Stimulated activated naive CD8-positive, alpha-beta T cell treated with anti-CD3 and anti-CD28 coated beads, Interleukin-15, amount 100 ng/mL, for 72 hours (primary cell): ENCODE results near the gene KRT32.
"Not testable (repeated sequence)": the region's sequence is repeated elsewhere in the genome, so short reads cannot be mapped to it uniquely, and the experiment has no call there.

Experiments
- ATAC-seq: fragments of 150-1000 bp; cut with Tn5 transposase; 2 replicates; pipeline ENCODE4 v1.10.0; 2021; ENCODE audit warnings: mild to moderate bottlenecking, moderate library complexity
- DNase-seq, 2 donors: peaks; one replicate each; pipeline ENCODE4 v3.0.0; 2021 to 2022
- H3K27ac Mint-ChIP-seq, 2 donors: one replicate each; pipeline ENCODE4 v1.8.0; 2022; ENCODE audit warnings: mild to moderate bottlenecking in 2 of 2, mixed read lengths in 2 of 2, moderate library complexity in 2 of 2
- H3K27me3 Mint-ChIP-seq: one replicate; pipeline ENCODE4 v1.8.0; 2022; ENCODE audit warnings: mixed read lengths
- H3K4me1 Mint-ChIP-seq: one replicate; pipeline ENCODE4 v1.8.0; 2022; ENCODE audit warnings: mild to moderate bottlenecking, mixed read lengths
- H3K4me3 Mint-ChIP-seq, 2 donors: one replicate each; pipeline ENCODE4 v1.8.0; 2022; ENCODE audit warnings: mild to moderate bottlenecking in 2 of 2, mixed read lengths in 2 of 2, moderate library complexity in 1 of 2
- H3K9me3 Mint-ChIP-seq, 2 donors: one replicate each; pipeline ENCODE4 v1.8.0; 2022; ENCODE audit warnings: mixed read lengths in 2 of 2

Gene KRT32

GRCh38 chr17:41433586-41433985 is 33.6 kb downstream of the KRT32 start:
- Mint-ChIP-seq H3K9me3 (no peaks in the 10 kb centered on the region), H3K27me3 (no peaks in the 10 kb centered on the region), H3K4me3 (no peak overlapping the region), H3K27ac (no peak overlapping the region), H3K4me1 (no peaks in the 10 kb centered on the region)
- DNase-seq (no peak), ATAC-seq (no peak)

DNA sequence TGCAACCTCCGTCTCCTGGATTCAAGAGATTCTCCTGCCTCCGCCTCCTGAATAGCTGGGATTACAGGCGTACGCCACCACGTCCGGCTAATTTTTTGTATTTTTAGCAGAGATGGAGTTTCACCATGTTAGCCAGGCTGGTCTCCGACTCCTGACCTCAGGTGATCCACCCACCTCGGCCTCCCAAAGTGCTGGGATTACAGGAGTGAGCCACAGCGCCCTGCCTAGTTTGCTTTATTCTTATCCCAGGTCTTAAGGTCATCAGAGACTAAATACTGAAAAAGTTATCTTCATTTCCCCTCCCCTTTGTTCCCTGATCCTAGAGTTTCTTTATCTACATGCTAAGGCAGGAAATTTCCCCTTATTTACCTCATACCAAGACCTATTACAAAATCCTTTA is 36.8 kb downstream of the KRT32 start:
- H3K4me1 Mint-ChIP-seq, H3K9me3 Mint-ChIP-seq, H3K27me3 Mint-ChIP-seq, DNase-seq, H3K27ac Mint-ChIP-seq, H3K4me3 Mint-ChIP-seq, ATAC-seq: not testable (repeated sequence)

- H3K4me3 Mint-ChIP-seq, result no peak overlapping the region
- no peak overlapping the region for H3K27ac Mint-ChIP-seq
- H3K27me3 Mint-ChIP-seq, result no peaks in the 10 kb centered on the region
- no peak for DNase-seq
- H3K9me3 Mint-ChIP-seq, result no peaks in the 10 kb centered on the region
- no peaks in the 10 kb centered on the region for H3K4me1 Mint-ChIP-seq
- ATAC-seq, result no peak
These were observed 37.5 kb downstream of the KRT32 start for GRCh38 chr17:41429667-41430066.

- Mint-ChIP-seq H3K27me3 (no peaks in the 10 kb centered on the region), H3K9me3 (no peaks in the 10 kb centered on the region), H3K4me1 (no peaks in the 10 kb centered on the region), H3K27ac (no peak overlapping the region), H3K4me3 (no peak overlapping the region)
- ATAC-seq (no peak), DNase-seq (no peak)
These were observed 38.4 kb downstream of the KRT32 start for GRCh38 chr17:41428591-41429291.

- Mint-ChIP-seq H3K4me3 (no peak within 1 kb of the TSS), H3K4me1 (peaks cover 14% of the 10 kb centered on the region), H3K27me3 (no peaks in the 10 kb centered on the region), H3K9me3 (no peaks in the 10 kb centered on the region), H3K27ac (no peak within 1 kb of the TSS)
- no peak for ATAC-seq
- no peak for DNase-seq
These were observed 43.0 kb downstream of the KRT32 start, which contains the start of gene KRT37 for GRCh38 chr17:41424111-41424635. Gene KRT37 (minus strand): TSS chr17:41424585. CDS start chr17:41424523, 62 bp downstream.

DNA sequence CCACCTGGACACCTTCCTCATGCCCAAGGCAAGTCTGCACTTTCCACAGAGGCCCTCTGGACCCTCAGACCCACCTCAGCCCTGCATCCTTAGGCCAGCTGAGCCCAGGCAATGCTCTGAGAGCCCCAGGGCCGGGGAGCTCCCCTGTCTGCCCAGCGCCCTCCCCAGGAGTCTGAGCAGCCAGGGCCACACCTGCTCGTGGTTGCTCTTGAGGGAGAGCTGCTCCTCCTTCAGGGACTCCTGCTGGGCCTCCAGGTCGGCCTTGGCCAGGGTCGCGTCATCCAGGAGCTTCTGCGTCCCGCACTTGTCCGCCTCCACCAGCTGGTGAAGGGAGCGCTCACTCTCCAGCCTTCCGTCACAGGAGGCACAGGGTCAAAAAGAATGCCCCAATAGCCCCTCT is 44.6 kb downstream of the KRT32 start:
- H3K4me3 Mint-ChIP-seq, result not testable (repeated sequence)

GRCh38 chr17:41421617-41422016 is 45.6 kb downstream of the KRT32 start:
- no peak for ATAC-seq
- no peak overlapping the region for H3K4me3 Mint-ChIP-seq
- H3K27me3 Mint-ChIP-seq, result no peaks in the 10 kb centered on the region
- H3K4me1 Mint-ChIP-seq, result peaks cover 20% of the 10 kb centered on the region
- H3K27ac Mint-ChIP-seq, result no peak overlapping the region
- no peaks in the 10 kb centered on the region for H3K9me3 Mint-ChIP-seq
- DNase-seq, result no peak

More for the DNA sequence above, 44.6 kb downstream of the KRT32 start:
- H3K27ac Mint-ChIP-seq, H3K9me3 Mint-ChIP-seq, DNase-seq, ATAC-seq, H3K27me3 Mint-ChIP-seq: not testable (repeated sequence)
- peaks cover 15% of the 10 kb centered on the region for H3K4me1 Mint-ChIP-seq

GRCh38 chr17:41421116-41421515 is 46.1 kb downstream of the KRT32 start:
- H3K4me3 Mint-ChIP-seq, result no peak overlapping the region
- H3K27ac Mint-ChIP-seq, result no peak overlapping the region
- peaks cover 20% of the 10 kb centered on the region for H3K4me1 Mint-ChIP-seq
- no peak for DNase-seq
- ATAC-seq, result no peak
- H3K9me3 Mint-ChIP-seq, result no peaks in the 10 kb centered on the region
- H3K27me3 Mint-ChIP-seq, result no peaks in the 10 kb centered on the region

GRCh38 chr17:41420134-41420533 is 47.1 kb downstream of the KRT32 start:
- H3K4me1 Mint-ChIP-seq, result peaks cover 20% of the 10 kb centered on the region
- no peak overlapping the region for H3K27ac Mint-ChIP-seq
- H3K9me3 Mint-ChIP-seq, result no peaks in the 10 kb centered on the region
- no peak overlapping the region for H3K4me3 Mint-ChIP-seq
- DNase-seq (no peak), ATAC-seq (no peak)
- H3K27me3 Mint-ChIP-seq, result no peaks in the 10 kb centered on the region

DNA sequence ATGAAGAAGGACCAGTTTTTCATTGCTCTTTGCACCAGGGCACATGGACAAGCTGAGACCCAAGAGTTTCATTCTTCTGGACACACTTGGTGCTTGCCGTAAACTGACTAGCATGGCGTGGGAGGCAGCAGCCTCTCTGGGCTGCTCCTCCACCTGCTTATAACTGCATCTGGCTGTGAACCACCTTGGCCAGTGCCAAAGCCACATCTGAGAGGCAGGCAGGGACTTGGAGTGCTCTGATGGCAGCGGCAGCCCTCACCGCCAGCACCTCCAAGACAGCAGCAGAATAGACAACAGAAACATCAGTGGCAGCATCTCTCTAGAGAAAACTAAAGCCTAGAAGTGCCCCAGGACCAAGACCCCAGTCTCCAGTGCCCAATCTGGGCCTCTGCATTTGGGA is 47.5 kb downstream of the KRT32 start:
- Mint-ChIP-seq H3K4me1 (peaks cover 20% of the 10 kb centered on the region), H3K4me3 (no peak overlapping the region), H3K9me3 (no peaks in the 10 kb centered on the region), H3K27ac (no peak overlapping the region), H3K27me3 (no peaks in the 10 kb centered on the region)
- ATAC-seq, result no peak
- no peak for DNase-seq

DNA sequence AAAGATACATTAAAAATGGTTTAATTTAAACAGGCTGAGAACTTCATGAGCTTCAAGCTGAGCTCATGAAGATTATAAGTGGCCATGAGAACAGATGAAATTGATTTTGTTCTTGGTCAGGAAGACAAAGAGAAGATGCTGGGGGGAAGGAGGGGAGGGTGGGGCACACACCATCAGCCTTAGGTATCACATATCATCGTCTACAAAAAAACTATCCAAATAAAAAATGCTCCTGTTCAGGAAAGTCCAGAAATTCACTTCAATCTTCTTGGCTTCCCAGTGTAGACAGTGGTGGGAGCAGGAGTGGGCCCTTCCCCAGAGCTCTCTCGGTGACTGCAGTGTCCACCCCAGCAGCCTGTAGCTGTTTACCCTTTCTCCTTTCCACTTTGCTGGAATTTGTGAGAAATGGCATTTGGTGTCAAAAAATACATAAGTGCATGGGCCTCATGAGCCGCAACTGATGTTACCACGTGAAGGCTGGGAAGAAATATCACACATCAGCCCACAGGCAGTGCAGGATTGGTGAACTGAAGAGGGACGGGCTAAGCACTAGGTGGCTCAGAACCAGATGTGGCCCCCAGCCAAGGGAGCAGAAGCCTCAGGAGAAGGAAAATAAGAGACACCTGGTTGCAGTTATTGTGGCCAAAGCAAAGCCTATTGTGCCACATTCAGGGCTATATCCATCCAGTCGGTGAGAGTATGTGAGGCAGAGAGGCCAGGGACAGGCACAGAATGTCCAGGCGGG is 48.9 kb downstream of the KRT32 start:
- no peak overlapping the region for H3K27ac Mint-ChIP-seq
- ATAC-seq, result no peak

DNA sequence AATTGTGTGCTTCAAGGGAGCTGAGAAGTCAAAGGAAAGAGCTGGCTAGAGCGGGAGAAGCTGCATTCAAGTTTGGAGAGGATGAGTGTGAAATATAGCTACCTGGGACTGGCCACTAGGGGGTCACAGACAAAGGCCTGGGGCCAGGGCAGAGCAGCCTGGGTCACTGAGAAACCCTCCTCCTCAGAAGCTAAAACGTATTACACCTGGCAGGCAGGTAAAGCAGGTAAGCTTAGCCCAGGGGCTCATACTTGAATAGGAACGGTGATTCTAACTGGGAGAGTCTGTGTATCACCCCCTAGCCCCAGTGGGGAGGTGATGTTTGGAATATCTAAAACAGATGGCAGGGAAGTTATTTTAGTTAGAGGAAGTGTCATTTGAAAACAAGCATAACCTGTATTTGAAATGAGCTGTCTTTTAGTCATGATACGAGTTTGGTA is 49.6 kb downstream of the KRT32 start:
- Mint-ChIP-seq H3K4me3 (no peak overlapping the region), H3K4me1 (peaks cover 20% of the 10 kb centered on the region), H3K27ac (no peak overlapping the region), H3K27me3 (no peaks in the 10 kb centered on the region), H3K9me3 (no peaks in the 10 kb centered on the region)
- peak; percentile 46 for ATAC-seq
- DNase-seq, result no peak

More for the DNA sequence above, 48.9 kb downstream of the KRT32 start:
- H3K4me1 Mint-ChIP-seq, result peaks cover 20% of the 10 kb centered on the region
- H3K27me3 Mint-ChIP-seq, result no peaks in the 10 kb centered on the region
- no peaks in the 10 kb centered on the region for H3K9me3 Mint-ChIP-seq
- DNase-seq, result no peak
- no peak overlapping the region for H3K4me3 Mint-ChIP-seq

DNA sequence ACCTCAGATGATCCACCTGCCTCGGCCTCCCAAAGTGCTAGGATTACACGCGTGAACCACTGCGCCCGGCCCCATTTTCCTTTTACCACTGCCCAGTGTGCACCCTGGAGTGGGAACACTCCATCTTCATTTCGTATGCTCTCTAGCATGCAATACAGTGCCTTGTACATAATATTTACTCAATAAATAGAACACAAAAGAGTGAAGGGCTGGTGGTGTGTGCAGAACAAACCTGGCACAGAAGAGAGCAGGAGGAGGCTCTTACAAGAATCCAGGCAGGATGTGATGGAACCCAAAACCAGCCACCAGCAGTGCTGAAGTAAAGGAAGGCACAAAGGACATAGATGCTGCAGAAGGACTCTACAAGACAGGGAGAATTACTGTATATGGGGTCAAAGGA is 50.1 kb downstream of the KRT32 start:
- Mint-ChIP-seq H3K9me3 (no peaks in the 10 kb centered on the region), H3K4me1 (peaks cover 20% of the 10 kb centered on the region), H3K4me3 (no peak overlapping the region), H3K27ac (no peak overlapping the region), H3K27me3 (no peaks in the 10 kb centered on the region)
- no peak for ATAC-seq
- no peak for DNase-seq

DNA sequence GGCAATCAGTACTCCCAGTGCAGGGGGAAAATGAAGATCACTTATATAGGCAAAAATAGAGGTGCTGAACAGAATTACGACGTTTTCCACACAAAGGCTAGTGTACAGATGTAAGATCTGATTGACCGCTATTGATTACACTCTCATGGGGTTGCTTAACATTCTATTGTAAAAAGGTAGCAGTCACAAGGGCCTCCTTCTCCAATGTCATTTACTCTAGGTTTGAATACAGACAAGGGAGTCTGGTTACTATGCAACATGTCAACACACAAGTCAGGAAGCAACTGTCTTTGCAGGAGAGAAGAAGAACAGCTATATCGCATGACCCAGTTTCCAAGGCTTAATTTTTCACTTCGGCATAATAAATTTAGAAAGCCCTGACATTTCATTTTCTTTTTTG is 50.7 kb downstream of the KRT32 start:
- Mint-ChIP-seq H3K27me3 (no peaks in the 10 kb centered on the region), H3K9me3 (no peaks in the 10 kb centered on the region), H3K4me3 (no peak overlapping the region), H3K4me1 (peaks cover 20% of the 10 kb centered on the region), H3K27ac (no peak overlapping the region)
- ATAC-seq, result no peak
- DNase-seq, result no peak

GRCh38 chr17:41415833-41416335 is 51.3 kb downstream of the KRT32 start:
- H3K27me3 Mint-ChIP-seq, result no peaks in the 10 kb centered on the region
- H3K4me3 Mint-ChIP-seq, result no peak overlapping the region
- no peak for DNase-seq
- peaks cover 20% of the 10 kb centered on the region for H3K4me1 Mint-ChIP-seq
- no peak for ATAC-seq
- H3K9me3 Mint-ChIP-seq, result no peaks in the 10 kb centered on the region
- H3K27ac Mint-ChIP-seq, result no peak overlapping the region

DNA sequence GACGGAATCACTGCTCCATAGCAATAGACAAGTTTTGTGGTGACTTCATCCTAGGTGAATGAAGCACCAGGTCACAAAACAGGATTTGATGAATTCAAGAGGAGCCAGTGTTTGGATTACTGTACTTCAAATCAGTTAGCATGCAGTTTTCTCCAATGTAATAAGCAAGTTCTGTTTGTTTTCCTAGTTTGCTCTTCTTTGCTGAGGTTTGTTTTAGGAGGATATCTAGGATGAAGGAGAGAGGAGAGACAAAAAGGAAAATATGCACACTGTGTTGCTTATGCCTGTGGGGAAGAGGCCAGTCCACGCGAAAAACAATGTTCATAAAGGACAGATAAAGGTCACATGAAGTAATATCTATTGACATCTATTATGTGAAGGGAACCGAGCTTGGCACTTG is 51.8 kb downstream of the KRT32 start:
- no peak overlapping the region for H3K27ac Mint-ChIP-seq
- DNase-seq (no peak), ATAC-seq (no peak)
- H3K4me1 Mint-ChIP-seq, result peaks cover 16% of the 10 kb centered on the region
- no peak overlapping the region for H3K4me3 Mint-ChIP-seq
- H3K9me3 Mint-ChIP-seq, result no peaks in the 10 kb centered on the region
- no peaks in the 10 kb centered on the region for H3K27me3 Mint-ChIP-seq
